Neural cell (in vitro differentiated cells): ENCODE measurements around the gene OR1J1.

Source experiments
- CTCF ChIP-seq: fragments of 450-650 bp; IDR thresholded peaks from 2 replicates; pipeline ENCODE4 v1.5.1; 2014; ENCODE audit warnings: antibody characterized with exemption, mild to moderate bottlenecking, moderate library complexity; ENCODE audit not compliant: poor library complexity, severe bottlenecking
- EP300 ChIP-seq: fragments of 450-650 bp; conservative IDR thresholded peaks from 2 replicates; pipeline ENCODE4 v1.6.1; 2014; ENCODE audit warnings: antibody characterized with exemption, mild to moderate bottlenecking, moderate library complexity; ENCODE audit not compliant: poor library complexity, severe bottlenecking
- EZH2 ChIP-seq: fragments of 200-600, 300-800 bp; shearing (Covaris generic), sonication (generic); IDR thresholded peaks from 2 replicates; pipeline ENCODE4 v1.6.1; 2014; ENCODE audit warnings: antibody characterized with exemption, low read length, borderline replicate concordance, mild to moderate bottlenecking; ENCODE audit not compliant: insufficient read depth, poor library complexity, severe bottlenecking
- MXI1 ChIP-seq: fragments of 450-650 bp; conservative IDR thresholded peaks from 2 replicates; pipeline ENCODE4 v1.6.1; 2014; ENCODE audit warnings: antibody characterized with exemption, mild to moderate bottlenecking; ENCODE audit not compliant: poor library complexity, severe bottlenecking
- POLR2AphosphoS5 ChIP-seq: IDR thresholded peaks from 2 replicates; pipeline ENCODE4 v1.6.1; 2012
- RAD21 ChIP-seq: fragments of 450-650 bp; conservative IDR thresholded peaks from 2 replicates; pipeline ENCODE4 v1.6.1; 2014; ENCODE audit warnings: antibody characterized with exemption, mild to moderate bottlenecking, moderate library complexity
- TAF1 ChIP-seq: IDR thresholded peaks from 2 replicates; pipeline ENCODE4 v1.6.1; 2012; ENCODE audit warnings: low read depth

- no peak for TF ChIP-seq CTCF
- no peak for TF ChIP-seq POLR2AphosphoS5
- no peak for TF ChIP-seq MXI1
- no peak for TF ChIP-seq TAF1
- TF ChIP-seq EZH2 = no peak
- TF ChIP-seq EP300 = no peak
- TF ChIP-seq RAD21 = no peak
Measured at GRCh38 chr9:122477346-122477745, 380 bp downstream of the OR1J1 start.
